DND-41 (cell line): ENCODE data around the gene FHL2.

Source experiments
- CTCF ChIP-seq: IDR thresholded peaks from 2 replicates; pipeline ENCODE4 v1.5.1; 2012; ENCODE audit warnings: borderline replicate concordance, low read length, moderate library complexity, mild to moderate bottlenecking; ENCODE audit not compliant: poor library complexity, severe bottlenecking; ENCODE audit errors: extremely low read depth
- EZH2 ChIP-seq: IDR thresholded peaks from 3 replicates; pipeline ENCODE4 v1.6.1; 2012; ENCODE audit warnings: borderline replicate concordance, low read depth, mild to moderate bottlenecking, moderate library complexity, low read length, inconsistent platforms; ENCODE audit not compliant: severe bottlenecking

- TF ChIP-seq EZH2, result no peak
- TF ChIP-seq CTCF, result no peak
Observed at GRCh38 chr2:105404736-105405135, 5.9 kb upstream of the FHL2 start.
